ENCODE data around the gene FOXO4.
"Not testable (repeated sequence)": the region's sequence is repeated elsewhere in the genome, so short reads cannot be mapped to it uniquely, and the experiment has no call there.

FOXO4 gene, protein sequence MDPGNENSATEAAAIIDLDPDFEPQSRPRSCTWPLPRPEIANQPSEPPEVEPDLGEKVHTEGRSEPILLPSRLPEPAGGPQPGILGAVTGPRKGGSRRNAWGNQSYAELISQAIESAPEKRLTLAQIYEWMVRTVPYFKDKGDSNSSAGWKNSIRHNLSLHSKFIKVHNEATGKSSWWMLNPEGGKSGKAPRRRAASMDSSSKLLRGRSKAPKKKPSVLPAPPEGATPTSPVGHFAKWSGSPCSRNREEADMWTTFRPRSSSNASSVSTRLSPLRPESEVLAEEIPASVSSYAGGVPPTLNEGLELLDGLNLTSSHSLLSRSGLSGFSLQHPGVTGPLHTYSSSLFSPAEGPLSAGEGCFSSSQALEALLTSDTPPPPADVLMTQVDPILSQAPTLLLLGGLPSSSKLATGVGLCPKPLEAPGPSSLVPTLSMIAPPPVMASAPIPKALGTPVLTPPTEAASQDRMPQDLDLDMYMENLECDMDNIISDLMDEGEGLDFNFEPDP

DNA sequence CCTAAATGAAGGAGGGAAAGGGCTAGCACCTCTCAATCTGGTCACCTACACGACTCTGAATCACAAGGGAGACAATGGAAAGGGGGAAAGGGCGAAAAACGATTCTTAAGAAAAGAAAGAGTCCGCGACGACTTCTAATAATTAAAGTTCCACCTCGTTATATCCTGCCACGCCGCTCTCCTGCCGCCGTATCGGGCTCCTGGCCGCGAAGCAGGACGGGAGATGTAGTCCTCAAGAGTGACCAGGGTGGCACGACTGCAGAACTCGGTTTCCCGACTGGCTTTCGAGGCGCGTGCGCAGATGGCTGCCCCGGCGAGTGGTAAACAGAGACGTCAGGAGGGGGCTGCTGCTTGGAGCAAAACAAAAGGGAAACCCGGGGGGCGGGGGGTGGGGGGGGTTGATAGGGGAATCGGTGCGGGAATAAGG lies at the start of gene FOXO4:
Gene FOXO4 (plus strand): TSS at position 297 of the 426 bp plus-strand sequence. CDS start 678 bp downstream, outside the sequence.
- peak; percentile 77 for DNase-seq (ENCODE audit: low read depth)

DNA sequence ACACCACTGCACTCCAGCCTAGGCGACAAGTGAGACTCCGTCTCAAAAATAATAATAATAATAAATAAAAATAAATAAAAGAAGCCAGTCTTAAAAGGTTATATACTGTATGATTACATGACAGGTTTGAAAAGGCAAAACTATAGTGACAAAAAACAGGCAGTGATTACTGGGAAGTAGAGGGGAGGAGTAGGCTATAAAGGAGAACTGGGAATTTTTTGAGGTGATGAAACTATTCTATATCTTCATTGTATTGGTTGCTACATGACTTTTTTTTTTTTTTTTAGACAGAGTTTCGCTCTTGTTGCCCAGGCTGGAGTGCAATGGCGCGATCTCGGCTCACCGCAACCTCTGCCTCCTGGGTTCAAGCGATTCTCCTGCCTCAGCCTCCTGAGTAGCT lies 47.8 kb upstream of the FOXO4 start:
- not testable (repeated sequence) for DNase-seq (ENCODE audit: low read depth)

DNA sequence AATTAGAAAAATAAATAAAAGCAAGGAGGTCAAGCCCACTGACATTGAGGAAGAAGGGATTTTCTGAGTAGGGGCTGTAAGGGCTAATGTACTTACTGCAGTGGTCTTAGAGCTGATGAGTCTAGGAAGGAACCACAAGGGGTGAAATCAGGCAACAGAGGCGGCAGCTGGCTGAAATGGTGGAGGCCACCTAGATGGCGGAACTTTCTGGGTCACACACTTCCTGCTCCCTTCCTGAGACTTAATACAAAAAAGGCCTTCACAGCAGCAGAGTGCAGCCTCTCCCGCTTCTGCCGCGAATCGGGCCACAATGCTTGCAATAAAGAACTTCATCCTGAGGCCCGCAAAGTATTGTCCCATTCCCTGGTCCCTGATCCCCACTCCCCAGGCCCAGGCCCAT lies 42.9 kb upstream of the FOXO4 start:
- no peak for DNase-seq (ENCODE audit: low read depth)

DNA sequence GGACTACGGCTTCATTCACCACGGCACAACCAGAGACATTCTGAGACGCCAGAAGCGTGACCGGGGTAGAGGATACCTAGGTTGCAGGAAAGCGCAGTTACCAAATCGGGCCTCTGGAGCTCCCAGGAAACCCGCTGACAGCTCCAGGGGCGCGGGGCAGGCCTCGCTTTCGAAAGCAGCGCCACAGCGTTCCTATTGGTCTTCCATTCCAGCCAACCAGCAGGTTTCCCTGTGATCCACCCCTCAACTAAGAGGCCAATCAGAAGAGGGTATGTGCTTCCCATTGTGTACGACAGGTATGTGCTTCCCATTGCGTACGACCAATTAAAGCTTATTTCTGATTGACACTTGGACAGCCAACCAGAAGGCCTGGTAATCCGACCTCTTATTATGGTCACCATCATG lies 42.4 kb upstream of the FOXO4 start:
- no peak for DNase-seq (ENCODE audit: low read depth)

DNA sequence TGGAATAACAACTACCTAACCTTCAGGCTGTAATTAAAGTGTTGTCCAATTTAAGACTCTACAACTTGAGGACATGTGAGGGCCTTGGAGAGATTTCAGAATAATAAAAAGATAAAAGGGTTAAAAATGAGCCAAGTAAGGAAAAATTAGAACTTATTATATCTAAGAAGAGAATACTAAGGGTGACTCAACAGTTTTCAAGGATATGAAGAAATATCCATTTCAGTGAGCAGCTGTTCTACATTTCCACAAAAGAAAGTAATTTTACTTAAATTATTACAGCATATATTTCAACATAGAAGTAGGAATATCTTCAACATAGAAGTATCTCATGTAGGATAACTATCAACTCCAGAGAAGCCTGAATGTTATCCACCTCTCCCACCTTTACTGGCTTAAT lies 38.8 kb upstream of the FOXO4 start:
- DNase-seq (ENCODE audit: low read depth), result no peak

DNA sequence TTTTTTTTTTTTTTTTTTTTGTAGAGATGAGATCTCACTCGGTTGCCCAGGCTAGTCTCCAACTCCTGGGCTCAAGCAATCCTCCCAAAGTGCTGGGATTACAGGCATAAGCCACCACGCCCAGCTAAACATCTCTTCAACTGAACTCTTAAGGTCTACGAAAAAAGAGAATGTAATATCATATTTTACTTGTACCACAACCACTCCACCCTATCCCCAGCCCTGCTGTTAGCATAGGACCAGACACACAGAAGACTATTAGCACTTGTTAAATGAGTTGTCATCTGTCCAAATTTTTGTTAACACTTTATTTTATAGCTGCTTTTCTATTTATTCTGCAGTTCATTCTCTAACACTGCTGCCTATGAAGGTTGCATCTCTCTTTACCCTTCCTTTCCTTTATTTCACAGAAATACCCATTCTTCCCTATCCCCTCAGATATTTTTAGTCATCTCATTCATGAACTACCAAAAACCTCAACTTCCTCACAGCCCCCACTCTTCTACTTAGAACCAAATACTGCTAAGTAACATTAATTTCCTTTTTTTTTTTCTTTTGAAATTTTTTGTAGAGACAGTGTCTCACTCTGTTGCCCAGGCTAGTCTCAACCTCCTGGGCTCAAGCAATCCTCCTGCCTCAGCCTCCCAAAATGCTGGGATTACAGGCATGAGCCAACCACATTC lies 37.7 kb upstream of the FOXO4 start:
- no peak for DNase-seq (ENCODE audit: low read depth)

DNA sequence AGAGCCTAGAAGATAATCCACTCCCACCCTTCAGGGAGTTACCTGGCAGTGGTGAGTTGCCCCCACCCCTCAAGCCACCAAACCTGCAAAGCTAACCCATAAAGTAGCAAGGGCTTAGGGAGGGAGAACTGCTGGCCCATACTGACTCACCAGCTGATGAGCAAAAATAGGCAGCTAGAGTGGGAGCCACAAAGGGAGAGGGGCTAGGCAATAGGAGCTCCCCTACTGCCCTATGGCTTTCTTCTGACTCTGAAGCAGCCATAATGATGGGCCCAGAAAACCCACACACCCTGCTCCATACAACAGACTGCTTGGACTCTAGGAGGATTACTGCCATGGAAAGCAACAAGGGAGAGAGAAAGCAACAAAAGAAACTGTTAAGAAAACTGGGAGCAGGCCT lies 35.5 kb upstream of the FOXO4 start:
- DNase-seq (ENCODE audit: low read depth), result no peak

DNA sequence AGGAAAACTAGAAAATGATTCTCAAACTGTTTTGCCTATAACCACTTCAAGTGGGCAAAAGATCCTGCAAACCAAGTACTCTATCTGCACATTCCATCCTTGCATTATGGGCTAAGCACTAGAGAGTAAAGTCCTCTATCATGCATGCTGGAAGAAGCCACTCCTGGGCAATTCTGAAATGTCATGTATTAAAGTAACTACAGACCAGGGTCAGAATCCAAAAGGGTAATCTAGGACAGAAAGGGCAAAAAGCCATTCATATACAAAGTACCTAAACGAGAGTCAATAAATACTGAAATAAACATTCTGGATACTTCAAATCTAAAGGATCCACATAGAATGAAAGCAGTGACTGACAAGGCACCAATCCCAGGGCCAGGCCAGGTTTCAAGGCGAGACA lies 28.6 kb upstream of the FOXO4 start:
- DNase-seq (ENCODE audit: low read depth), result no peak

DNA sequence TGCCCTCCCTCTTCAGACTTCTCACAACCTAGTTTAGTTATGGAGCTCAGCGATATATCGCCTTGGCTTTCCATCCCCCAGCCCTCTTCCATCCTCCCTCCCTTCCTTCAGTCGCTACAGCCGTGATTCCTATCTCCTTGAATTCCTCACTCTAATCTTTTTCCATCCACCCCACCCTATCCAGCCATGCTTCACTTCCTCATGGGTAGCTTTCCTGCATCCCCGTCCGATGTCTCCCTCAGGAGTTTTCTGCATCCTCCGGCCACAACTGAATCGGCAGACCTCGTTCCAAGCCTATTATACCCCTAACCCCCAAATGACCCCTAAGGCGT lies 28.0 kb upstream of the FOXO4 start:
- no peak for DNase-seq (ENCODE audit: low read depth)

DNA sequence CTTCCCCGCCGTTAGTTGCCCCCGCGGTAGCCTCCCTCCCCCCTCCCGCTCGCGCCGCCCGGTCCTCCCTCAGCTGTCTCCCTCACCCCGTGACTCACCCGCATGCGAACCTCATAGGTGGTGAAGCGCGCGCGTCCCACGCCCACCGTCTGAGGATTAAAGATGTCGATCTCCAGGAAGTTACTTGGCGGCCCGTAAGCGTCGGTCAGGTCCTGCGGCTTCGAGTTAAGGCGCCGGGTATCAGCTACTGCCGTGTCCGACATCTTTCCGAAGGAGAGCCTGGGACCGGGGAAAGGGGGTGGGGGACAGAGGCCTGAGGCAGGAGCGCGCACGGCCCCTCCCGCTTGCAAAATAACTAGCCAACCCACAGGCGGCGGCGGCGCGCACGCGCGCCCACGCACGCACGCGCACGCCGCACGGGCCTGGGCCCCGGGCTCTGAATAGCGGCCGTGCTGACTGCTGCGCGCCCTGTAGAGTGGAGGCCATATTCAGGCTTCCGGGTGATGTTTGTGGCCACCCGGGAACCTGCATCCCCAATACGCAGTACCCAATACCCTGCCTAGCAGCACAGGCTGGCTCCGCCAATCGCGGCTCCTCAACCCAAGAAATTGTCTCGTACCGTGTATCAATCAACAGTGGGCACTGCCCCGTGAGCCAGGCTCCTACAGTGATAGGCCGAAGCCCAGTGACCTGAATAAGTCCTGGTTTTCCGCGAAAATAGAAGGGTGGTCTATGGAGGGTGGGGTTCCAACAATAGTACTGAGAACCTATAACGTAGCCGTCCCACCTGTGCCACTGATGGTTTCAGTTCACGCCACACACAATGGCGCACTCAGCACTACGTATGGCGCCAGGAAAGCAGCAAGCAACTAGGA lies 27.4 kb upstream of the FOXO4 start, which contains the start of gene SNX12:
Gene SNX12 (minus strand): TSS at position 291 of the 875 bp plus-strand sequence. CDS start 28 bp downstream, at position 263.
- peak; percentile 72 for DNase-seq (ENCODE audit: low read depth)

DNA sequence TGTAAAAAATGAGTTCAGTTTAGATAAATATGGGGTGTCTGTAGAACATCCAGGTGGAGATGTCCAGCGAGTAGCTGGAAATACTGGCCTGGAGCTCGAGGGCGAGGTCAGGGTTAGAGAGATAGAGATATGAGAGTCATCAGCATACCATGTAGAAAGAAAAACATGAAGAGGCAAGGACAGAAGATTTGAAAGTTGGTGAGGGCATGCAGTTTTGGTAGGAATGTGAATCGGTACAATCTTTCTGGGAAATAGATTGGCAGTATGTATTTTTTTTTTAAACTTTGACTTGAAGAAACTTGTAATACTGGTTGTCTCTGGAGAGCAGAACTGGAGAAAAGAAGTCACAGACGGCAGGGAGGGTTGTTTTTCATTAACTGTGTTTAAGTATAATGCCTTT lies 25.1 kb upstream of the FOXO4 start:
- DNase-seq (ENCODE audit: low read depth), result no peak

DNA sequence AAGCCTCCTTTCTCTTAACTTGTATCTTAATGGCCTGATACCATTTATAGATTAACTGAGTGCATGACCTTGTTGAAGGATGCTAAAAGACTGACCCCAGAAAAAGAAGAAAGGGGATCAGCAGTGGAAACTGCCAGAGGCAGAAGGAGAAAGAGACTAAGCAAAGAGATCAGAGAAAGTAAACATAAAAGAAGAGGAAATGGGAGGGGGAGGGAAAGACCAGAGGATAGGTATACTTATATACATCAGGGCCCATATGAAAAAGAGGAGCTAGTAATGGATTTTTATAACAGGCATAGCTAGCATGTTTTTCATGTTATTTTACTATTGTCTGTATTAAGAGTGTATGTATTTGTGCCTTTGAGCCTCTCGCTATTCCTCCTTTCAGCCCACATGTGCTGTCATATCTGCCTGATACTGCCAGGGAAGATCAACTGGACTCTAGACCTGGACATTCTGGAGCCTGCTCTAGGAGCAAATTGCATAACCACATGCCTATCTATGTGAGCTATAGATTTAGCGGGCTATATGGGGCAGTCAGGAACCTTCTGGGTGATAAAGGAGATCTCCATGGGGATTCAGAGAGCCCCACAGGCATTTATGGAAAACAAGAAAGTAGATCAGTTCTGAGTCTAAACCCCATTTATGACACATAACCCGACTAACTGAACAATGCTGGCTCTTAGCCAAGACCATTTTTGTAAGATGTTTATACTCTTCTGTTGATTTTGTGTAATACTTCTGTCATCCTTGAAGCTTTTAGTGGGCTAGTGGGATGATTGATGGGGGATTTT lies 14.1 kb upstream of the FOXO4 start:
- DNase-seq (ENCODE audit: low read depth), result no peak

DNA sequence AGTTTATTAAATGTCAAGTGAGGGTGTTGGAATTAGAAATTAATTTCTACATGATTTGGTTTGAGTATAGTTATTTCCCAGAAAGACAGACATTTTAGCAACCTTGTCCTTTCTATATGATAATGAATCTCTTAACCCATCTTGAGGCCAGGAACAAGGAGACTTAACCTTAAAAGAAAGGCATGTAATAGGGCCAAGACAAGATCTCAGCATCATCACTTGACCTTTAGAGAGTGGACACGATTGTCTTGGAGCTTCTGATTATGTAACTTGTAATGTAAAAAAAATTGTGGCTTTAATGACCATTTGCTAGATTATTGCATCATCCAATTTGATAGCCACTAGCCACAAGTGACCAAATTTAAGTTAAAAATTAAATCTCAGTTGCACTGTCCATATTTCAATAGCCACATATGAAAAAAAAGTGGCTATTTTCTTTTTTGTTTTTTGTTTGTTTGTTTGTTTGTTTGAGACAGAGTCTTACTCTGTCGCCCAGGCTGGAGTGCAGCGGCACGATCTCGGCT lies 13.5 kb upstream of the FOXO4 start:
- DNase-seq (ENCODE audit: low read depth), result no peak

DNA sequence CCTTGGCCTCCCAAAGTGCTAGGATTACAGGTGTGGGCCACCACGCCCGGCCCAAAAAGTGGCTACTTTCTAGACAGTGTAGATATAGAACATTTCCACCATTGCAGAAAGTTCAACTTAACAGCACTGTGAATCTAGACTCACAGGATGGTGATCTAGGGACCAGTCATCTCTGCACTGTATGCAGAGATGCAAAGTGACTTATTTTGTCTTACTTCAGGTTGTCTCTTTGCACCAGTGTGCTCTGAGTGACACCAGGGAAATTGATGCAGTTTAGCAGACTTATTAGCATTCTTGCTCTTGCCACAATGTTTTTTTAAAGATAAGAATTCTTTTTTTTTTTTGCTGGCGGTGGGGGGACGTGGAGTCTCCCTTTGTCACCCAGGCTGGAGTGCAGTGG lies 12.8 kb upstream of the FOXO4 start:
- no peak for DNase-seq (ENCODE audit: low read depth)

DNA sequence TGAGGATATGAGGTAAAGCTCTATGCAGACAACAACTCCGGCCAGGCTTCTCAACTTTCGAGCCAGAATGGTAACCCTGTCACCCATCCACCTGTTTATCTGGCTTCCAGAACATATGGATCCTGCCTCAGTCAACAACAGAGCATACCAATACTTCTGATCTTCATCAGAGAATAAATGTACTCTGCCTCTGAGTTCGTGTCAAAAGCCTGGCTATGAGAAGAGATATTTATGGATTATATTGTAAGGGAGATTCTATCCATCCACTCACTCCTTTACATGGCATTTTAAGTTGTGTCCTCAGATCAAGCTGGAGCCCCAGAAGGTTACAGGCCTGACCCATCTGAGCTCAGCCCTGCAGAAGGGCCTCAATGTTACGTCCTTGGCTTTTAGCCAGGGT lies 9.8 kb upstream of the FOXO4 start:
- no peak for DNase-seq (ENCODE audit: low read depth)

DNA sequence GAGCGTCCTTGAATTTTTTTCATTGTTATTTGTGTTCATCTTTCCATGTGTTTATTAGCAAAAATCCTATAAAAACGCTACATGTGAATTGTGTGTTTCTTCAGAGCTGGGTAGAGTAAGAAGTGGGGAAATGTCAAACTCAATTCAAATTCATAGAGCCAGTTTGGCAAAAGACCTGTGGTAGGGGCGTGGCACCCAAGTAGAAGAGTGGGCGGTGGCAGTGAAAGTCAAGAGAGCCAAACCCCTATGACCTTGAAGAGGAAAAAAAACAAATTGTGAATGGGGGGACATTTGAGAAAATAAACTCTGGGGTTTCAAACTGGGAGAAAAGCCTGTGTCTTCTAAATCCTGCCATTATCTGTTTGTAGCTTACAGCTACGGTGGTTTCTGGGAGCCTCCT lies 4.4 kb upstream of the FOXO4 start:
- DNase-seq (ENCODE audit: low read depth), result no peak

DNA sequence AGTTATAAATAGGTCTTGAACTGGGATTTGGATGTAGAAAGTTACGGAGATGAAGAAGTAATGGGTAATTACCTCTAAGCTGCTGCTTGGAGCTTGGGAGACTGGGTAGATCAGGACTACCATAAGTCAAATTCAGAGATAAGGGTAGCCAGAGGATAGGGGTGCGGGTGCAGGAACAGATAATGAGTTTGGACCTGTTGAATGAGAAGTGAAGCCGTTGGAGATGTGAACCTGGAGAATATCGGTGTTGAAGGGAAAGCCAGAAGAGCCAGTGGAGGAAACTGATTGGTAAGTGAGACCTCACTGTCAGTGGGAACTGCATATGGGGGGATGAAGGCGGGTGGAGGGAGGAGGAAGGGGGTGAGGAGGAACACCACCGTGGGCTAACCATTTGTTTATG lies 618 bp upstream of the FOXO4 start:
- DNase-seq (ENCODE audit: low read depth), result no peak

DNA sequence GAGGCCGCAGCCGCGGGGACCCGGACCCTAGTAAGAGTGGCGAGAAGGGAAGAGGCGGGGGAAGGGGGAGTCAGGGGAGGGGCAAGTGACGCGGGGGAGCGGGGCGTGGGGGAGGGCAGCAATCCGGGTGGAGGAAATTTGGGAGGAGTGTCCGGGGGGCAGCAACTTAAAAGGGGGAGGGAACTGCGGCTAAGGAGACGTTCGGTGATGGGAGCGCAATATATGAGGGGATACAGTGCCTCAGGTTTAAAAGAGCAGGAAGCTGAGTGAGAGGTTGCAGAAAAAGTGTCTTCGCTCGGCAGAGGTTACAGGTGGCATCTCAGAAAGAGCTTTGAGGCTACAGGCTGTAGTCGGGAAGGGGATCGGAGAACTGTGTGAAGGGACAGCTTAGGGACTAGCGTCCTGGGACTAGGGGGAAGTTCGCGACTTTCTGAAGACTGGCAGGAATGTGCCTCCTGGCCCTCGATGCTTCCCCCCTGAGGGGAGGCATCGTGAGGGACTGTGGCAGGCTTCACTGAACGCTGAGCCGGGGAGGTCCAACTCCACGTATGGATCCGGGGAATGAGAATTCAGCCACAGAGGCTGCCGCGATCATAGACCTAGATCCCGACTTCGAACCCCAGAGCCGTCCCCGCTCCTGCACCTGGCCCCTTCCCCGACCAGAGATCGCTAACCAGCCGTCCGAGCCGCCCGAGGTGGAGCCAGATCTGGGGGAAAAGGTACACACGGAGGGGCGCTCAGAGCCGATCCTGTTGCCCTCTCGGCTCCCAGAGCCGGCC lies 519 bp downstream of the FOXO4 start:
- DNase-seq (ENCODE audit: low read depth), result peak; percentile 31

DNA sequence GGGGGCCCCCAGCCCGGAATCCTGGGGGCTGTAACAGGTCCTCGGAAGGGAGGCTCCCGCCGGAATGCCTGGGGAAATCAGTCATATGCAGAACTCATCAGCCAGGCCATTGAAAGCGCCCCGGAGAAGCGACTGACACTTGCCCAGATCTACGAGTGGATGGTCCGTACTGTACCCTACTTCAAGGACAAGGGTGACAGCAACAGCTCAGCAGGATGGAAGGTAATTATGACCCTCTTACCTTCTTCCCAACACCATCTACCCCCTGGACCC lies 1.0 kb downstream of the FOXO4 start:
- no peak for DNase-seq (ENCODE audit: low read depth)

DNA sequence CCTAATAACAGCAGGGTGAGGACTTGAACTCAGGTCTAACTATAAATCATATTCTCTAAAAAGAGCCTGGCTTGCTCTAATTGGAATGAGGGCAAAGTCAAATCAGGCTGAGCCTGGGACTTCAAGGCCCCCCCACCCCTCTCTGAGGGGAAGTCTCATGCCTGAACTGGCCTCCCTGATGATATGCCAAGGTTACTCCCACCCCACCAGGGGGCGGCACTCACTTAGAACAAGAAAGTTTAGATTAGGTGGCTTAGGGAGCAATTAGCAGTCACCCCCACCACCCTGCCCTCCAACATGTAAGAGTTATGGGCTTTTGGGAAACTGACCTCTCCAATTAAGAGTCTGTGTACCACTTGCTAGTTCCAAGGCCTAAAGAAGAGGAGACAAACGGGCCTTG lies 2.7 kb downstream of the FOXO4 start:
- DNase-seq (ENCODE audit: low read depth), result peak; percentile 69

Data from activated gamma-delta T cell treated with anti-CD3 and anti-CD28 coated beads, Interleukin-2, amount 50 U/mL, for 16 hours (primary cell).